Lower leg skin (tissue), 3 donors: ENCODE results near the gene CCDC136.

Experiments
- CTCF ChIP-seq, 3 donors: fragments of 450-650 bp; IDR thresholded peaks; one replicate each; pipeline ENCODE4 v1.5.1; 2016; ENCODE audit warnings: antibody characterized with exemption in 3 of 3, mild to moderate bottlenecking in 3 of 3, moderate library complexity in 2 of 3
- POLR2A ChIP-seq, 2 donors: fragments of 450-650 bp; IDR thresholded peaks; one replicate each; pipeline ENCODE4 v1.6.1; 2016 to 2017; ENCODE audit warnings: antibody characterized with exemption in 2 of 2, mild to moderate bottlenecking in 1 of 2, moderate library complexity in 1 of 2

- TF ChIP-seq CTCF (IDR thresholded peaks at IDR 0.05) (no peak), POLR2A (IDR thresholded peaks at IDR 0.05) (no peak)
Observed at GRCh38 chr7:128812514-128813168, 20.9 kb downstream of the CCDC136 start.
